ENCODE data around the gene RASAL2.

DNA sequence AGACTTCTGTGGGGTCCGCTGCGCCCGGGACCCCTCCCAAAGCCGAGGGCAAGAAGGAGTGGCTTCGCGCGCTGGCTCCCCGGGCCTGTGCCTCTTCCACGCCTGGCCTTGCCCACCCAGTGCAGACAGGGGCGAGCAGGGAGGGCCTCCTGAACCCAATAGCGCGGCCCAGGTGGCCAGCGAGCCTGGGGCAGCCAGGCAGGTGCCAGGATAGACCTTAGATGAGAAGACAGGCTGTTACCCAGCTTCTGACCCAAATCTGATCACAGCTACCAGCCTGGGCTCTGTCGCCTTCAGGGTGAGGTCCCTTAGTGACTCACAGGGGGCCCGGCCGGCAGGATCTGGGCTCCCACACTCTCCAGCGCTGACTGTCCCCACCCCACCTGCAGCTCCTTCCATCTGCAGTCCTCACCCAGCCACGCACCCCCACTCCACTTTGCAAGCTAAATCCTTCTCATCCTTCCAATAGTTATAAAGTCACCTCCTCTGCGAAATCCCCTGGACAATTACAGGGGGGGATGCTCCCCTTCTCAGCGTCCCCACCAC, 393.2 kb downstream of the RASAL2 start:
- no peak for TF ChIP-seq POLR2A (IDR thresholded peaks at IDR 0.05)
- TF ChIP-seq, protein P1, sequence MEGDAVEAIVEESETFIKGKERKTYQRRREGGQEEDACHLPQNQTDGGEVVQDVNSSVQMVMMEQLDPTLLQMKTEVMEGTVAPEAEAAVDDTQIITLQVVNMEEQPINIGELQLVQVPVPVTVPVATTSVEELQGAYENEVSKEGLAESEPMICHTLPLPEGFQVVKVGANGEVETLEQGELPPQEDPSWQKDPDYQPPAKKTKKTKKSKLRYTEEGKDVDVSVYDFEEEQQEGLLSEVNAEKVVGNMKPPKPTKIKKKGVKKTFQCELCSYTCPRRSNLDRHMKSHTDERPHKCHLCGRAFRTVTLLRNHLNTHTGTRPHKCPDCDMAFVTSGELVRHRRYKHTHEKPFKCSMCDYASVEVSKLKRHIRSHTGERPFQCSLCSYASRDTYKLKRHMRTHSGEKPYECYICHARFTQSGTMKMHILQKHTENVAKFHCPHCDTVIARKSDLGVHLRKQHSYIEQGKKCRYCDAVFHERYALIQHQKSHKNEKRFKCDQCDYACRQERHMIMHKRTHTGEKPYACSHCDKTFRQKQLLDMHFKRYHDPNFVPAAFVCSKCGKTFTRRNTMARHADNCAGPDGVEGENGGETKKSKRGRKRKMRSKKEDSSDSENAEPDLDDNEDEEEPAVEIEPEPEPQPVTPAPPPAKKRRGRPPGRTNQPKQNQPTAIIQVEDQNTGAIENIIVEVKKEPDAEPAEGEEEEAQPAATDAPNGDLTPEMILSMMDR (IDR thresholded peaks at IDR 0.05) = no peak
